ENCODE data around the gene EHD3.
A peak's percentile ranks its signal among the peaks of the same experiment; 100 is the strongest.

EHD3 gene

GRCh38 chr2:31296641-31297287, 62.8 kb downstream of the EHD3 start:
- peaks cover 21 to 43% (median 36%) of the 10 kb centered on the region in 10 experiments for H3K4me1 ChIP-seq
- H4K20me1 ChIP-seq: no peaks in the 10 kb centered on the region
- no peaks in the 10 kb centered on the region; a peak in 1 of 22 replicates for H3K9me3 ChIP-seq (replicated peaks in 1 of 11)
- H3K36me3 ChIP-seq: no peaks in the 10 kb centered on the region
- no peak overlapping the region for H3K4me3 ChIP-seq
- peak overlapping the region; percentile 35 to 79 (median 62) for H3K4me2 ChIP-seq
- H3K27ac ChIP-seq: peak overlapping the region in 3 of 11 experiments; percentile 13 to 65 (median 61); a peak in 2 of 22 replicates
- H3K27me3 ChIP-seq: no peaks in the 10 kb centered on the region
- TF ChIP-seq Cebpa-rat (IDR thresholded peaks at IDR 0.05): no peak
- H3K9ac ChIP-seq: no peak overlapping the region

- no peaks in the 10 kb centered on the region for H3K9me3 ChIP-seq (replicated peaks in 1 of 11)
- peak overlapping the region; percentile 35 to 79 (median 62); a peak in 18 of 22 replicates for H3K4me2 ChIP-seq
- peaks cover 21 to 43% (median 36%) of the 10 kb centered on the region in 10 experiments for H3K4me1 ChIP-seq
- H3K36me3 ChIP-seq: no peaks in the 10 kb centered on the region
- no peaks in the 10 kb centered on the region for H3K27me3 ChIP-seq
- peak overlapping the region in 5 of 11 experiments; percentile 13 to 65 (median 48); a peak in 8 of 22 replicates for H3K27ac ChIP-seq
- no peaks in the 10 kb centered on the region for H4K20me1 ChIP-seq
- no peak for TF ChIP-seq Cebpa-rat (IDR thresholded peaks at IDR 0.05)
- no peak overlapping the region; a peak in 1 of 22 replicates for H3K9ac ChIP-seq
- no peak overlapping the region for H3K4me3 ChIP-seq
Observed at GRCh38 chr2:31297751-31298150, 63.8 kb downstream of the EHD3 start.

GRCh38 chr2:31299547-31299946, 65.6 kb downstream of the EHD3 start:
- TF ChIP-seq Cebpa-rat (IDR thresholded peaks at IDR 0.05): no peak
- H4K20me1 ChIP-seq: no peaks in the 10 kb centered on the region
- no peak overlapping the region for H3K9ac ChIP-seq
- H3K9me3 ChIP-seq (replicated peaks in 1 of 11): no peaks in the 10 kb centered on the region
- no peaks in the 10 kb centered on the region for H3K27me3 ChIP-seq
- H3K4me3 ChIP-seq: no peak overlapping the region
- peaks cover 21 to 41% (median 33%) of the 10 kb centered on the region in 10 experiments for H3K4me1 ChIP-seq
- H3K27ac ChIP-seq: no peak overlapping the region
- H3K36me3 ChIP-seq: no peaks in the 10 kb centered on the region
- peak overlapping the region in 8 of 11 experiments; percentile 12 to 44 (median 30); a peak in 14 of 22 replicates for H3K4me2 ChIP-seq

- Histone ChIP-seq H3K27ac (no peak overlapping the region), H3K36me3 (no peaks in the 10 kb centered on the region), H3K4me1 (peaks cover 21 to 47% (median 34%) of the 10 kb centered on the region in 10 experiments), H3K9me3 (replicated peaks in 1 of 11) (no peaks in the 10 kb centered on the region), H3K9ac (no peak overlapping the region), H3K4me2 (peak overlapping the region in 6 of 11 experiments; percentile 12 to 44 (median 30); a peak in 10 of 22 replicates), H3K4me3 (no peak overlapping the region), H3K27me3 (no peaks in the 10 kb centered on the region), H4K20me1 (no peaks in the 10 kb centered on the region)
- no peak for TF ChIP-seq Cebpa-rat (IDR thresholded peaks at IDR 0.05)
Observed at GRCh38 chr2:31300309-31300708, 66.4 kb downstream of the EHD3 start.

GRCh38 chr2:31302940-31303563, 69.1 kb downstream of the EHD3 start:
- Histone ChIP-seq H3K4me1 (peaks cover 5 to 22% (median 14%) of the 10 kb centered on the region in 10 experiments), H3K36me3 (no peaks in the 10 kb centered on the region), H3K9ac (no peak overlapping the region), H3K27me3 (no peaks in the 10 kb centered on the region), H4K20me1 (no peaks in the 10 kb centered on the region), H3K27ac (no peak overlapping the region), H3K4me3 (no peak overlapping the region), H3K9me3 (replicated peaks in 1 of 11) (peaks cover 0 to 10% (median 0%) of the 10 kb centered on the region in 11 experiments; a peak in 4 of 22 replicates), H3K4me2 (no peak overlapping the region)
- no peak for TF ChIP-seq Cebpa-rat (IDR thresholded peaks at IDR 0.05)

- no peak for TF ChIP-seq Cebpa-rat (IDR thresholded peaks at IDR 0.05)
- H4K20me1 ChIP-seq: no peaks in the 10 kb centered on the region
- peaks cover 10 to 24% (median 15%) of the 10 kb centered on the region in 11 experiments; a peak in 20 of 22 replicates for H3K9me3 ChIP-seq (replicated peaks in 1 of 11)
- peak overlapping the region in 3 of 11 experiments; percentile 4 to 29 (median 22); a peak in 4 of 22 replicates for H3K4me2 ChIP-seq
- H3K27me3 ChIP-seq: no peaks in the 10 kb centered on the region
- H3K9ac ChIP-seq: no peak overlapping the region
- H3K4me3 ChIP-seq: no peak overlapping the region
- no peaks in the 10 kb centered on the region for H3K36me3 ChIP-seq
- no peak overlapping the region for H3K27ac ChIP-seq
- peaks cover 0 to 12% (median 3%) of the 10 kb centered on the region in 10 experiments; a peak in 13 of 20 replicates for H3K4me1 ChIP-seq
Observed at GRCh38 chr2:31304816-31305215, 70.9 kb downstream of the EHD3 start.

- Histone ChIP-seq H3K4me1 (peaks cover 47 to 64% (median 56%) of the 10 kb centered on the region in 10 experiments), H3K4me3 (no peak overlapping the region), H3K9me3 (replicated peaks in 1 of 11) (peaks cover 12 to 37% (median 30%) of the 10 kb centered on the region in 11 experiments; a peak in 20 of 22 replicates), H3K9ac (no peak overlapping the region), H4K20me1 (no peaks in the 10 kb centered on the region), H3K36me3 (no peaks in the 10 kb centered on the region), H3K4me2 (peak overlapping the region; percentile 28 to 95 (median 89); a peak in 20 of 22 replicates), H3K27ac (no peak overlapping the region), H3K27me3 (no peaks in the 10 kb centered on the region)
- TF ChIP-seq Cebpa-rat (IDR thresholded peaks at IDR 0.05): no peak
Observed at GRCh38 chr2:31312898-31313297, 78.9 kb downstream of the EHD3 start.

GRCh38 chr2:31314761-31315160, 80.8 kb downstream of the EHD3 start:
- no peaks in the 10 kb centered on the region for H4K20me1 ChIP-seq
- H3K27ac ChIP-seq: peak overlapping the region in 3 of 11 experiments; percentile 10 to 97 (median 22); a peak in 3 of 22 replicates
- H3K27me3 ChIP-seq: no peaks in the 10 kb centered on the region
- no peak overlapping the region for H3K4me3 ChIP-seq
- H3K9me3 ChIP-seq (replicated peaks in 1 of 11): peaks cover 2 to 18% (median 16%) of the 10 kb centered on the region in 11 experiments; a peak in 20 of 22 replicates
- H3K9ac ChIP-seq: no peak overlapping the region
- no peak for TF ChIP-seq Cebpa-rat (IDR thresholded peaks at IDR 0.05)
- no peaks in the 10 kb centered on the region for H3K36me3 ChIP-seq
- peak overlapping the region in 4 of 11 experiments; percentile 5 to 96 (median 56); a peak in 2 of 22 replicates for H3K4me2 ChIP-seq
- H3K4me1 ChIP-seq: peaks cover 65 to 81% (median 73%) of the 10 kb centered on the region in 10 experiments

GRCh38 chr2:31317396-31317795, 83.4 kb downstream of the EHD3 start:
- peak overlapping the region; percentile 79 to 99 (median 96); a peak in 20 of 22 replicates for H3K27ac ChIP-seq
- peaks cover 66 to 86% (median 79%) of the 10 kb centered on the region in 10 experiments for H3K4me1 ChIP-seq
- H3K27me3 ChIP-seq: no peaks in the 10 kb centered on the region
- peak overlapping the region; percentile 86 to 97 (median 94) for H3K4me2 ChIP-seq
- H4K20me1 ChIP-seq: no peaks in the 10 kb centered on the region
- H3K36me3 ChIP-seq: no peaks in the 10 kb centered on the region
- H3K9me3 ChIP-seq (replicated peaks in 1 of 11): peaks cover 0 to 15% (median 13%) of the 10 kb centered on the region in 11 experiments; a peak in 17 of 22 replicates
- H3K4me3 ChIP-seq: no peak overlapping the region
- no peak for TF ChIP-seq Cebpa-rat (IDR thresholded peaks at IDR 0.05)
- peak overlapping the region in 10 of 11 experiments; percentile 73 to 87 (median 86); a peak in 14 of 22 replicates for H3K9ac ChIP-seq

Data from BLaER1 treated with 17β-estradiol and CSF1 and Interleukin-3, amounts not matched to agents 10 nM and 100 nM (cell line).